IPS-18a (cell line): Measurements from ENCODE around the gene ANAPC5.
"Not testable (repeated sequence)": the region's sequence is repeated elsewhere in the genome, so short reads cannot be mapped to it uniquely, and the experiment has no call there.

Experiments
- H3K27ac ChIP-seq: one replicate; pipeline ENCODE4 v1.5.1; 2013; ENCODE audit warnings: low read length
- H3K27me3 ChIP-seq: one replicate; pipeline ENCODE4 v1.6.1; 2013; ENCODE audit warnings: mild to moderate bottlenecking, low read length; ENCODE audit not compliant: control insufficient read depth, insufficient read depth
- H3K36me3 ChIP-seq: one replicate; pipeline ENCODE4 v1.6.1; 2013; ENCODE audit warnings: low read depth, low read length; ENCODE audit not compliant: control insufficient read depth
- H3K4me1 ChIP-seq: one replicate; pipeline ENCODE4 v1.6.1; 2013; ENCODE audit warnings: low read depth, low read length; ENCODE audit not compliant: control insufficient read depth
- H3K4me3 ChIP-seq: one replicate; pipeline ENCODE4 v1.5.1; 2013; ENCODE audit warnings: low read length
- H3K9ac ChIP-seq: one replicate; pipeline ENCODE4 v1.6.1; 2013; ENCODE audit warnings: mild to moderate bottlenecking, low read length, moderate library complexity
- H3K9me3 ChIP-seq: one replicate; pipeline ENCODE4 v1.6.1; 2013; ENCODE audit warnings: low read depth, low read length; ENCODE audit not compliant: control insufficient read depth

ANAPC5 gene

DNA sequence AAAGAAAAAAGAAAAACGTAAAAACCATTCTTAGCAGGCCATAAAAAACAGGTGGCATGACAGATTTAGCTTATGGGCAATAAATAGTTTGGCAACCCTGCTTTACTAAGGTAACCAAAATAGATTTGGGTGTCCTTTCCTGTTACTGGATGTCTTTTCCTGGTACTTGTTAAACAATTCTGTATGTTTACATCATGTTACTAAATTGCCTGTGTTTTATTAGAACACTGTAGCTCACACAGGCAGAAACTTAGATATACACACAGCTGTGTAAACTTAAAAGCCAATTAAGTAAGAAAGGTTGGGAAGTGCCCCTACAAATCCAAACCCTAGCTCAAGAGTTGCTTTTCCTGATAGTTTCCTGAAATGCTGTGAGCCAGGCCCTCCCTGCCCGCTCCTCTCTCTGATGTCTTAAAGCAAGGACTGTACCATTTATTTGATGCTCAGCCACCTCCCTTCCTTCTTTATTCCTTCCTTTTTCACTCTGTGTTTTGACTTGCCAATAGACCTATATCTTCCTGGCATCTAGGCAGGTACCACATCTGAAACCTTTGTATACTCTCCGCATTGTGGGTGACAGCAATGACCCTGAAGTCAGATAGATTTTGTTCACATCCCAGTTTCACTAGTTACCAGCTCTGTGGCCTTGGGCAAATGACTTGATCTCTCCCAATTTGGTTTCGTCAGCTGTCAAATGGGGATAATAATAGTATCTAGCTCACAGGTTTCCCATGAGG is 52.0 kb downstream of the ANAPC5 start:
- Histone ChIP-seq H3K9me3 (no peaks in the 10 kb centered on the region), H3K36me3 (no peaks in the 10 kb centered on the region), H3K4me3 (no peak overlapping the region), H3K27me3 (no peaks in the 10 kb centered on the region), H3K9ac (no peak overlapping the region), H3K27ac (no peak overlapping the region), H3K4me1 (no peaks in the 10 kb centered on the region)

DNA sequence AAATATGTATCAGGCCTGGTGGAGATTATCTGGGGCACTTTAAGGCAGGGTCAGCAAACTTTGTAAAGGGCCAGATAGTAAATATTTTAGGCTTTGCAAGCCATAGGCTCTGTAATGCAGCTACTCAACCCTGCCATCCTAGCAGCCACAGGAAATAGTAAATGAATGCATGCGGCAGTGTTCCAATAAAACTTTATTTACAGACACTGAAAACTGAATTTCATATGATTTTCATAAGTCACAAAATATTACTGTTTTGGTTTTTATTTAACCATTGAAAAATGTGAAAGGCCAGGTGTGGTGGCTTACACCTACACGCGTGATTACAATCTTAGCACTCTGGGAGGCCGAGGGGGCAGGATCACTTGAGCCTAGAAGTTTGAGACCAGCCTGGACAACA is 52.5 kb downstream of the ANAPC5 start:
- Histone ChIP-seq H3K9me3 (no peaks in the 10 kb centered on the region), H3K27me3 (no peaks in the 10 kb centered on the region), H3K27ac (no peak overlapping the region), H3K4me3 (no peak overlapping the region), H3K36me3 (no peaks in the 10 kb centered on the region), H3K4me1 (no peaks in the 10 kb centered on the region), H3K9ac (no peak overlapping the region)

GRCh38 chr12:121298411-121298810 is 53.8 kb downstream of the ANAPC5 start:
- H3K36me3 ChIP-seq, H3K4me1 ChIP-seq, H3K4me3 ChIP-seq, H3K27me3 ChIP-seq, H3K9me3 ChIP-seq, H3K27ac ChIP-seq, H3K9ac ChIP-seq: not testable (repeated sequence)

GRCh38 chr12:121297435-121297991 is 54.7 kb downstream of the ANAPC5 start:
- Histone ChIP-seq H3K9me3 (no peaks in the 10 kb centered on the region), H3K27me3 (no peaks in the 10 kb centered on the region), H3K4me1 (no peaks in the 10 kb centered on the region), H3K27ac (no peak overlapping the region), H3K36me3 (no peaks in the 10 kb centered on the region), H3K4me3 (peak overlapping the region; percentile 81), H3K9ac (peak overlapping the region; percentile 64)

DNA sequence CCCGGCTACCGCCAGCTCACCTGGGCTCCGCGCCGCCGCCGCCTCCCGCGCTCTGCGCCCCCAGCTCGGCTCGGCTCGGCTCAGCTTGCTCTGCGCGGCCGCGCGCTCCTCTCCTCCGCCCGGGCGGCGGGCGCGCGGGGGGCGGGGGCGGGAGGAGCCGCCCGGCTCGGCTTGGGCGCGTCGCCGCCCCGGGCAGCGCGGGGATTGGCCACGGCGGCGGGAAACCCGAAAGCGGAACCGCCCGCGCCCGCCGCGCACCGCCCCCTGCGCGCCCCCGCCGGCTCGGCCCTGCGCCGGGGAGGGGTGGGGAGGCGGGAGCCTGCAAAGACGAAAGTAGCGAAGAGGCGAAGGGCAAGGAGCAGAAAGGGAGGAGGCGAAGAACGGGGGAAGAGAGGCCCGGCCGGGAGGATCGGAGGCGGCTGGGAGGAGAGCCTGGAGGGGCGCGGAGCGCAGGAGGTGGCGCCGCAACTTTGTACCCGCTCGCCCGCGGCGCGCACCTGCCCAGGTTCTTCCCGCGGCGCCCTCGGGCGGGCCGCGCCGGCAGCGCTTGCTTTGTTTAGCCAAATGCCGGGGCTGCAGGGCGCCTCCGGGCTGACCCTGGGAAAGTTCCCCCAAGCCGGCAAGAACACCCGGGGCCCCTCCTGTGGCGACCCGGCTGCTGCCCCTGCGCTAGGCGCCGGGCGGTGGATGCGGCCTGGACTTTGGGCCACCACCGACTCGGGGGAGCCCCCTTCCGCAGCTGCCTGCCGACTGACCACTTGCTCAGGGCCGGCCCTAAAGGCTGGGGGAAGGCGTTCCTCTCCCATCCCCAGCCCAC is 55.4 kb downstream of the ANAPC5 start, which contains the start of gene CAMKK2:
Gene CAMKK2, minus strand, starts transcription at position 92 of the 817 bp plus-strand sequence. CDS start 22,183 bp downstream, outside the sequence.
- Histone ChIP-seq H3K27me3 (no peaks in the 10 kb centered on the region), H3K9me3 (no peaks in the 10 kb centered on the region), H3K9ac (peak within 1 kb of the TSS; percentile 67), H3K36me3 (no peaks in the 10 kb centered on the region), H3K4me3 (peak within 1 kb of the TSS; percentile 81), H3K27ac (no peak within 1 kb of the TSS), H3K4me1 (no peaks in the 10 kb centered on the region)

DNA sequence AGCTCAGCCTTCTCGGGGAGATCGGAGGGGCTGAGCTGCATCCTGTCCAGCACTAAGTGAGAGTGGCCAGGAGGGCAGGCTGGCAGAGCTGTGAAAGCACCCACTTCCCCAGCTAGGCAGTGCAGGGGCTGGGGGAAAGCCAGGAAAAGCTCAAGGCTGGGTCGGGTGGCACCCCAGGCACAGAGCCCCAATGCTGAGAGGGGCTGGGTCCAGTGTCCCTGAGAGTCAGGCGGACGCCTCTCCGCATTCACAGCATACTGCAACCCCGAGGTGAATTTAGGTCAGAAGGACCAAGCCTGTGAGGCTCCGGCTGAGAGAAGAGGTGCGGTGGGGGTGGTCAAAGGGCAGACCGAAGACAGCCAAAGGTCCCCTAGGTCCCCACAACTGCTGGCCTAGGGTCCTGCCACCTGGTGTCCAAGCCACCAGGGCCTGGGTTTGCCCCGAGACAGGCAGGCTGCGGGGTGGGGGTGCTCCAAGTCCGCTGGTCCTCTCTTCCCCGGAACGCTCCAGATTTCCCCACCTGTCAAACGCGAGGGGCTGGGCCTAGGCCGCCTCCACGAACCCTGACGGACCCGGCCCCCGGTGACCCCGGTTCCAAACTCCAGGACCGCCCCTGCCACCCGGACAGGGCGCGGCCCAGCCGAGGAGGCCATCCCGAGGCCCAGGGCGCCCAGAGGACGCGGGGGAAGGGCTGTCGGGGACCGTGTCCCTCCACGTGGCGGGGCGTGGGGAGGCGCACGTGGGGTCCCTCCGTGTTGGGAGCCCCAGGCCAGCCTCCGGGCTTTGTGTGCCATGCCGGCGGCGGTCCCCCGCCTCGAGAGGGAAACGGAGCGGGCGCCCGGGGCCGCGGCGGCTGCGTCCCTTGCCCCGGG is 56.2 kb downstream of the ANAPC5 start:
- Histone ChIP-seq H3K27ac (no peak overlapping the region), H3K36me3 (no peaks in the 10 kb centered on the region), H3K27me3 (no peaks in the 10 kb centered on the region), H3K9me3 (no peaks in the 10 kb centered on the region), H3K4me3 (peak overlapping the region; percentile 52), H3K4me1 (no peaks in the 10 kb centered on the region), H3K9ac (peak overlapping the region; percentile 67)

DNA sequence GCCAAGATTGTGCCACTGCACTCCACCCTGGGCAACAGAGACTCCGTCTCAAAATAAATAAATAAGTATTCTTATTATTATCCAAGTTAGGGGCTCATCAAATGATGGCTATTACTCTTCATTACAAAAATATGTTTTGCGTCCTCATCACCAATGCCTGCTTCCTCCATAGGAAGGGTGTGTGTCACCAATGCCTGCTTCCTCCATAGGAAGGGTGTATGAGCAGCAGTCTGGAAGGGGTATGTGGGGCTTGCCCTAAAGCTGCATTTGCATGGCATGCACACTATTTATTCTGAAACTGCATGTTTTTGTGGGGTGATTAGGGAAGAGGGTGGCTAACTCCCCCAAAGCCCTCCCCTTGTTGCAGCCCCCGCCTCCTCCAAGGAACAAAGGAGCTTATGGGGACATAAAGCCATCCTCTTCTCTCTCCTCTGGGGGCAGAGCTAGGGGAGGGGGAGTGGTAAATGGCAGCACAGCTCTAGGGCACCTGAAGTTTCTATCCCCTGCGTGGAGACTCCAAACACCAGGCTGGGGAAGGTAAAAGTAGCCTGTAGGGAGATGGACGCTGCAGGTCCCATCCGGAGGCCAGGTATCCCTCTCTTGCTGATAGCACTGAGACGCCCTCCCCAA is 57.0 kb downstream of the ANAPC5 start:
- Histone ChIP-seq H3K4me1 (no peaks in the 10 kb centered on the region), H3K27me3 (no peaks in the 10 kb centered on the region), H3K9ac (peak overlapping the region; percentile 67), H3K36me3 (no peaks in the 10 kb centered on the region), H3K4me3 (peak overlapping the region; percentile 52), H3K27ac (no peak overlapping the region), H3K9me3 (no peaks in the 10 kb centered on the region)

GRCh38 chr12:121294151-121294889 is 57.9 kb downstream of the ANAPC5 start:
- no peaks in the 10 kb centered on the region for H3K36me3 ChIP-seq
- no peak overlapping the region for H3K27ac ChIP-seq
- H3K4me1 ChIP-seq, result no peaks in the 10 kb centered on the region
- H3K9me3 ChIP-seq, result no peaks in the 10 kb centered on the region
- no peak overlapping the region for H3K4me3 ChIP-seq
- no peak overlapping the region for H3K9ac ChIP-seq
- no peaks in the 10 kb centered on the region for H3K27me3 ChIP-seq

- H3K27ac ChIP-seq, result no peak overlapping the region
These were observed 58.6 kb downstream of the ANAPC5 start for GRCh38 chr12:121293603-121294002.

GRCh38 chr12:121290410-121290809 is 61.8 kb downstream of the ANAPC5 start:
- Histone ChIP-seq H3K9me3 (no peaks in the 10 kb centered on the region), H3K27ac (no peak overlapping the region), H3K4me3 (no peak overlapping the region), H3K36me3 (no peaks in the 10 kb centered on the region), H3K4me1 (peaks cover 10% of the 10 kb centered on the region), H3K27me3 (no peaks in the 10 kb centered on the region), H3K9ac (no peak overlapping the region)

More at GRCh38 chr12:121293603-121294002, 58.6 kb downstream of the ANAPC5 start:
- H3K9me3 ChIP-seq, result no peaks in the 10 kb centered on the region
- peaks cover 5% of the 10 kb centered on the region for H3K4me1 ChIP-seq
- no peaks in the 10 kb centered on the region for H3K36me3 ChIP-seq
- no peaks in the 10 kb centered on the region for H3K27me3 ChIP-seq
- no peak overlapping the region for H3K4me3 ChIP-seq
- no peak overlapping the region for H3K9ac ChIP-seq
